H9 (cell line): ENCODE measurements around the gene SEC23A. TPM values are rescaled to one million over a fixed set of nuclear protein-coding genes. Genes with fewer than 3 reads are reported as not detected.

ENCODE experiments used
- DNase-seq: peaks from one replicate; pipeline ENCODE4 v3.0.0-alpha.2; 2017
- H2AFZ ChIP-seq: one replicate; pipeline ENCODE4 v1.6.1; 2013; ENCODE audit warnings: mild to moderate bottlenecking, low read length, control low read depth, moderate library complexity
- H2AK5ac ChIP-seq: 2 replicates; pipeline ENCODE4 v1.6.1; 2013; ENCODE audit warnings: low read length, control low read depth, mixed read lengths; ENCODE audit not compliant: insufficient read length
- H2BK120ac ChIP-seq: one replicate; pipeline ENCODE4 v1.6.1; 2013; ENCODE audit warnings: low read depth, mild to moderate bottlenecking, low read length, control low read depth, inconsistent platforms; ENCODE audit not compliant: poor library complexity, severe bottlenecking
- H2BK12ac ChIP-seq: 2 replicates; pipeline ENCODE4 v1.6.1; 2013; ENCODE audit warnings: low read length, control low read depth, mixed read lengths, low read depth; ENCODE audit not compliant: insufficient read length
- H2BK15ac ChIP-seq: 2 replicates; pipeline ENCODE4 v1.6.1; 2013; ENCODE audit warnings: low read depth, low read length, control low read depth
- H2BK20ac ChIP-seq: one replicate; pipeline ENCODE4 v1.6.1; 2013; ENCODE audit warnings: low read depth, mild to moderate bottlenecking, low read length, control low read depth, inconsistent platforms; ENCODE audit not compliant: poor library complexity, severe bottlenecking
- H2BK5ac ChIP-seq: 2 replicates; pipeline ENCODE4 v1.6.1; 2013; ENCODE audit warnings: low read length, control low read depth, mixed read lengths; ENCODE audit not compliant: insufficient read length
- H3K14ac ChIP-seq: 2 replicates; pipeline ENCODE4 v1.6.1; 2013; ENCODE audit warnings: low read length, control low read depth; ENCODE audit not compliant: insufficient read depth
- H3K18ac ChIP-seq: 2 replicates; pipeline ENCODE4 v1.6.1; 2013; ENCODE audit warnings: low read depth, mild to moderate bottlenecking, mixed read lengths, low read length, control low read depth; ENCODE audit not compliant: insufficient read length
- H3K23ac ChIP-seq: 2 replicates; pipeline ENCODE4 v1.6.1; 2013; ENCODE audit warnings: low read length, control low read depth, mixed read lengths, low read depth; ENCODE audit not compliant: insufficient read length
- H3K23me2 ChIP-seq: 2 replicates; pipeline ENCODE4 v1.6.1; 2013; ENCODE audit warnings: low read depth, mild to moderate bottlenecking, mixed read lengths, low read length, control low read depth; ENCODE audit not compliant: insufficient read length, poor library complexity, severe bottlenecking
- H3K27ac ChIP-seq: 2 replicates; pipeline ENCODE4 v1.5.1; 2013; ENCODE audit warnings: low read length, control low read depth, mixed read lengths, low read depth; ENCODE audit not compliant: insufficient read length
- H3K27me3 ChIP-seq: 2 replicates; pipeline ENCODE4 v1.6.1; 2013; ENCODE audit warnings: low read length, control low read depth, inconsistent platforms; ENCODE audit not compliant: insufficient read depth
- H3K4ac ChIP-seq: 2 replicates; pipeline ENCODE4 v1.6.1; 2013; ENCODE audit warnings: low read depth, mild to moderate bottlenecking, control low read depth, inconsistent platforms, low read length, moderate library complexity
- H3K4me1 ChIP-seq: 2 replicates; pipeline ENCODE4 v1.6.1; 2013; ENCODE audit warnings: low read length, control low read depth, inconsistent platforms; ENCODE audit not compliant: insufficient read depth
- H3K4me2 ChIP-seq: 2 replicates; pipeline ENCODE4 v1.6.1; 2013; ENCODE audit warnings: low read length, control low read depth, mixed read lengths; ENCODE audit not compliant: insufficient read length, insufficient read depth
- H3K56ac ChIP-seq: 2 replicates; pipeline ENCODE4 v1.6.1; 2013; ENCODE audit warnings: low read depth, mild to moderate bottlenecking, mixed read lengths, low read length, control low read depth; ENCODE audit not compliant: insufficient read length
- H3K79me1 ChIP-seq: 2 replicates; pipeline ENCODE4 v1.6.1; 2013; ENCODE audit warnings: low read depth, mild to moderate bottlenecking, moderate library complexity, low read length, control low read depth, inconsistent platforms; ENCODE audit not compliant: insufficient read depth, poor library complexity, severe bottlenecking
- H3K79me2 ChIP-seq: 2 replicates; pipeline ENCODE4 v1.6.1; 2013; ENCODE audit warnings: low read length, control low read depth, inconsistent platforms; ENCODE audit not compliant: insufficient read depth
- H3K9ac ChIP-seq: 2 replicates; pipeline ENCODE4 v1.6.1; 2013; ENCODE audit warnings: low read length, control low read depth, mixed read lengths; ENCODE audit not compliant: insufficient read length; ENCODE audit errors: extremely low read depth
- H3K9me3 ChIP-seq: one replicate; pipeline ENCODE4 v1.6.1; 2013; ENCODE audit warnings: low read depth, low read length, inconsistent platforms; ENCODE audit not compliant: control insufficient read depth
- H3T11ph ChIP-seq: one replicate; pipeline ENCODE4 v1.6.1; 2013; ENCODE audit warnings: mild to moderate bottlenecking, low read length, control low read depth, inconsistent platforms
- H4K20me1 ChIP-seq: one replicate; pipeline ENCODE4 v1.6.1; 2013; ENCODE audit not compliant: control insufficient read depth, insufficient read length, insufficient read depth
- H4K5ac ChIP-seq: 2 replicates; pipeline ENCODE4 v1.6.1; 2013; ENCODE audit warnings: low read depth, mild to moderate bottlenecking, mixed read lengths, low read length, control low read depth; ENCODE audit not compliant: insufficient read length
- H4K8ac ChIP-seq: replicated peaks from 2 replicates; pipeline ENCODE4 v1.6.1; 2013; ENCODE audit warnings: low read length, control low read depth, mixed read lengths, low read depth; ENCODE audit not compliant: insufficient read length
- H4K91ac ChIP-seq: 2 replicates; pipeline ENCODE4 v1.6.1; 2013; ENCODE audit warnings: low read depth, mild to moderate bottlenecking, moderate library complexity, mixed read lengths, low read length, control low read depth; ENCODE audit not compliant: insufficient read length
- H3K27ac Mint-ChIP-seq, 3 experiments: 2 replicates in 2 of 3; 3 replicates in 1 of 3; pipeline ENCODE4 v1.8.0; 2020 to 2021; ENCODE audit warnings: mixed read lengths in 3 of 3, mild to moderate bottlenecking in 1 of 3, moderate library complexity in 1 of 3
- H3K27me3 Mint-ChIP-seq: 2 replicates; pipeline ENCODE4 v1.8.0; 2021; ENCODE audit warnings: low read depth, mild to moderate bottlenecking, moderate library complexity, mixed read lengths
- H3K36me3 Mint-ChIP-seq, 3 experiments: 2 replicates in 2 of 3; 3 replicates in 1 of 3; pipeline ENCODE4 v1.8.0; 2020 to 2021; ENCODE audit warnings: low read depth in 3 of 3, mixed read lengths in 3 of 3; ENCODE audit not compliant: insufficient read depth in 1 of 3
- H3K4me1 Mint-ChIP-seq, 2 experiments: 2 replicates each; pipeline ENCODE4 v1.8.0; 2020; ENCODE audit warnings: mixed read lengths in 2 of 2
- H3K4me3 Mint-ChIP-seq, 2 experiments: 2 replicates in 1 of 2; 3 replicates in 1 of 2; pipeline ENCODE4 v1.8.0; 2020 to 2021; ENCODE audit warnings: mild to moderate bottlenecking in 2 of 2, mixed read lengths in 2 of 2, moderate library complexity in 1 of 2
- H3K9me3 Mint-ChIP-seq, 2 experiments: 2 replicates in 1 of 2; 3 replicates in 1 of 2; pipeline ENCODE4 v1.8.0; 2020; ENCODE audit warnings: mild to moderate bottlenecking in 2 of 2, mixed read lengths in 2 of 2, moderate library complexity in 1 of 2
- WGBS: extraction: QIAGEN DNeasy Blood & Tissue Kit; methylation state at CpG from one replicate; pipeline ENCODE4 v1.1.7; 2013; ENCODE audit warnings: missing lambda C conversion rate, low lambda C conversion rate, mixed read lengths; ENCODE audit not compliant: insufficient read length; ENCODE audit errors: extremely low coverage; 5-methylcytosine and 5-hydroxymethylcytosine counted together
- total RNA-seq: library from RNA; stranded (reverse); gene quantifications from 2 replicates; pipeline ENCODE4 v1.2.1, GENCODE V29; 2021
- TF ChIP-seq, protein P1 (sequence below): fragments of 200-600 bp; sonication (generic); conservative IDR thresholded peaks from 3 replicates; pipeline ENCODE4 v1.8.0; 2021; ENCODE audit warnings: antibody characterized with exemption, mild to moderate bottlenecking

The SEC23A gene
- total RNA-seq, 1 experiment from 2014 or later: 55.3 TPM

DNA sequence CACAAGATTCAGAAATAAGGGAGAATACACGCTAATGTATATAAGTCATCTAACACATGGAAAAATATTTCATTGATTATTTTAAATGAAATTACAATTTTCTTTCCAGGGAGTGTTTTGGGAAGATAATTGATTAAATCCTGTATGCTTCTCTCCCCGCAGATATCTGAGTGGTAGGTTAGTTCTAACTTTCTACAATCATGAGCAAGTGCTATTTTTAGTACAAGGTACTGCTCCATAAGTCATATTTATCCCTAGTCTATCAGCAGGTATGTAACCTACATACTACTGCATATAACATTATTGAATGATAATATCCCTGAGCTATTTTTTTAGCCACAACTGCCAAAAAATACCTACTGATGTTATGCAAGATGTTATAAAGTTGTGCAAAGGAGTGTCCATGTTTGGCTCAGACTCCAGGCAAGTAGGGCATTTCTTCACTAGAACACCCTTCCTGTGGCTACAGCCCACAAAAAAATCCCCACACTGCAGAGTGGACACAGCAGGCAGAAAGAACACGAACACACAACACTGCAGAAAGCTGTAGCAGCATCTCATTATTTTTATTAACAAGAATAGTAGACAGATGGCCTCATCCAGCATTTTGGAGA lies 87.0 kb downstream of the SEC23A start:
- Histone ChIP-seq H3K23me2 (no peaks in the 10 kb centered on the region), H3K14ac (no peak overlapping the region), H3K18ac (no peak overlapping the region), H2BK5ac (no peak overlapping the region), H3T11ph (no peak overlapping the region), H3K23ac (no peak overlapping the region), H2AK5ac (no peak overlapping the region), H2BK20ac (no peak overlapping the region), H3K56ac (no peak overlapping the region), H2AFZ (no peak overlapping the region), H3K4ac (no peak overlapping the region), H3K79me2 (no peaks in the 10 kb centered on the region), H4K8ac (no peak overlapping the region), H3K79me1 (no peaks in the 10 kb centered on the region), H3K9me3 (no peaks in the 10 kb centered on the region), H2BK15ac (no peak overlapping the region), H3K27me3 (no peaks in the 10 kb centered on the region), H3K9ac (no peak overlapping the region), H2BK120ac (no peak overlapping the region), H3K4me1 (no peaks in the 10 kb centered on the region; the same call in 1 of the 2 replicates), H4K5ac (no peak overlapping the region), H4K20me1 (no peaks in the 10 kb centered on the region), H3K27ac (no peak overlapping the region), H3K4me2 (no peak overlapping the region), H4K91ac (no peak overlapping the region), H2BK12ac (no peak overlapping the region)
- no peaks in the 10 kb centered on the region for H3K27me3 Mint-ChIP-seq
- peaks cover 2 to 5% of the 10 kb centered on the region in 2 experiments; a peak in 2 of 5 replicates for H3K9me3 Mint-ChIP-seq
- peaks cover 16 to 19% of the 10 kb centered on the region in 2 experiments for H3K4me1 Mint-ChIP-seq
- TF ChIP-seq, protein P1, sequence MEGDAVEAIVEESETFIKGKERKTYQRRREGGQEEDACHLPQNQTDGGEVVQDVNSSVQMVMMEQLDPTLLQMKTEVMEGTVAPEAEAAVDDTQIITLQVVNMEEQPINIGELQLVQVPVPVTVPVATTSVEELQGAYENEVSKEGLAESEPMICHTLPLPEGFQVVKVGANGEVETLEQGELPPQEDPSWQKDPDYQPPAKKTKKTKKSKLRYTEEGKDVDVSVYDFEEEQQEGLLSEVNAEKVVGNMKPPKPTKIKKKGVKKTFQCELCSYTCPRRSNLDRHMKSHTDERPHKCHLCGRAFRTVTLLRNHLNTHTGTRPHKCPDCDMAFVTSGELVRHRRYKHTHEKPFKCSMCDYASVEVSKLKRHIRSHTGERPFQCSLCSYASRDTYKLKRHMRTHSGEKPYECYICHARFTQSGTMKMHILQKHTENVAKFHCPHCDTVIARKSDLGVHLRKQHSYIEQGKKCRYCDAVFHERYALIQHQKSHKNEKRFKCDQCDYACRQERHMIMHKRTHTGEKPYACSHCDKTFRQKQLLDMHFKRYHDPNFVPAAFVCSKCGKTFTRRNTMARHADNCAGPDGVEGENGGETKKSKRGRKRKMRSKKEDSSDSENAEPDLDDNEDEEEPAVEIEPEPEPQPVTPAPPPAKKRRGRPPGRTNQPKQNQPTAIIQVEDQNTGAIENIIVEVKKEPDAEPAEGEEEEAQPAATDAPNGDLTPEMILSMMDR: no peak
- no CpG with 5 or more reads among the region's 3 CpGs for WGBS
- H3K27ac Mint-ChIP-seq: no peak overlapping the region
- peaks cover 0 to 12% (median 2%) of the 10 kb centered on the region in 3 experiments; a peak in 3 of 7 replicates for H3K36me3 Mint-ChIP-seq
- H3K4me3 Mint-ChIP-seq: no peak overlapping the region
- DNase-seq: no peak
